SHP77 (cell line): ENCODE data around the gene MAPK4.
A peak's percentile ranks its signal among the peaks of the same experiment; 100 is the strongest.

Experiments used
- DNase-seq, 2 experiments: peaks; one replicate each; lab custom pipeline; 2025; lab: John Stamatoyannopoulos, UW

The MAPK4 gene

GRCh38 chr18:50654658-50655550, 95.0 kb downstream of the MAPK4 start:
- no peak for DNase-seq

DNA sequence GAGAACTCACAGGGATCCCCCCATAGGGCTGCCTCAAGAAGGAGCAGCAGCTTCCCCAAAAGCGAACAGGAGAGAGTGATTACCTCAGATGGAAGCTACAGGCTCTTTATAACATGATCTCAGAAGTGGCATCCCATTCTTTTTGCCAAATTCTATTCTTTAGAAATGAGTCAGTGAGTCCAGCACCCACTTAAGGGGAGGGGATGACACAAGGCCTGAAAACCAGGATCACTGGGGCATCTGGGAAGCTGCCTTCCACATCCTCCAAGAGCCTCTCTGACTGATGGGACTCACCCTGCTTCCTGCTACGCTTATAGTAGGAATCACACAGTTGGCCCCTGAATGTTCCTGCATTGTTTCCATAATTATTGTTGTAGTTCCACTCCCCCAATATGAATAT, 96.5 kb downstream of the MAPK4 start:
- no peak for DNase-seq

DNA sequence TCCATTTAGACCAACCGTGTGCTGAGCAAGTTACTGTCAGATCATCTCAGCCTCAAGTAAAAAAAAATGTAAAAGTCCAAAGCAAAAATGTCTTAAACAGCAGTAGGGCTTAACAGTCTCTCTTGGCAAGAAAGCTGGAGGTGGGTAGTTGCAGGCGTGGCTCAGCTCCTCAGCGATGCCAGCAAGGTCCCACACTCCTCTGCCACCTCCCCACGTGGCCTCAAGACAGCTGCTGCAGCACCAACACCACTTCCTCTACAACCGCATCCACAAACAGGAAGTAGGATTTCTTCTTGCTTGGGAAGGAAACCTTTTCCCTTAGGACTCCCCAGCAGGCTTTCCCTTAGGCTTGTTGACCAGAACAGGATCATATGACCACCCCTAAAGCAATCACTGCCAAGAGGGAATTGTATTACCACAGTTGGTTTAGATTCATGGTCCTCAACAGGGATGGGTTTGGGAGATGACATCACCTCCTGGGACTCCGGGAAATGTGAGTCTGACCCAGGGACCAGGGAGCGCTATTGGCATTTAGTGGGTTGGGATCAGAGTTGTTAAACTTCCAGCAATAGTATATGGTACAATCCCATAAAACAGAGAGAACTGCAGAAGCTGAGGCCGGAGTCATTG, 97.1 kb downstream of the MAPK4 start:
- DNase-seq: no peak

DNA sequence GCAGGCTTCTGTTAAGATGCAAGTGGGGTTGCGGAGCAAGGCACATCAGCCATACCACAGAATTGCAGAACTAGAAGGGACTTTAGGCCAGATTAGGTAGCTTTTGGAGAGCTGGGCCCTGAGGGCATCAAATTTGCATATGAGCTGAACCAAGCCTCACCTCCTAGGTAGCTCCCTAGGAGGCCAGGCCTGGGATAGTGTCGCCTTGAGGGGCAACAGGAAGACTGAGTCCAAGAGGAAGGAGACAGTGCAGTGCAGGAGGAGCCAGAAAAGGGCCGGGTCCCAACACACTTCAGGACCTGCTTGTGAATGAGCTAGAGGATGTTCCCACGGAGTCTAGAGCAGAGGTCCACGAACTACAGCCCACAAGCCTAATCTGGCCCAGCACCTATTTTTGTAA, 98.7 kb downstream of the MAPK4 start:
- no peak for DNase-seq

DNA sequence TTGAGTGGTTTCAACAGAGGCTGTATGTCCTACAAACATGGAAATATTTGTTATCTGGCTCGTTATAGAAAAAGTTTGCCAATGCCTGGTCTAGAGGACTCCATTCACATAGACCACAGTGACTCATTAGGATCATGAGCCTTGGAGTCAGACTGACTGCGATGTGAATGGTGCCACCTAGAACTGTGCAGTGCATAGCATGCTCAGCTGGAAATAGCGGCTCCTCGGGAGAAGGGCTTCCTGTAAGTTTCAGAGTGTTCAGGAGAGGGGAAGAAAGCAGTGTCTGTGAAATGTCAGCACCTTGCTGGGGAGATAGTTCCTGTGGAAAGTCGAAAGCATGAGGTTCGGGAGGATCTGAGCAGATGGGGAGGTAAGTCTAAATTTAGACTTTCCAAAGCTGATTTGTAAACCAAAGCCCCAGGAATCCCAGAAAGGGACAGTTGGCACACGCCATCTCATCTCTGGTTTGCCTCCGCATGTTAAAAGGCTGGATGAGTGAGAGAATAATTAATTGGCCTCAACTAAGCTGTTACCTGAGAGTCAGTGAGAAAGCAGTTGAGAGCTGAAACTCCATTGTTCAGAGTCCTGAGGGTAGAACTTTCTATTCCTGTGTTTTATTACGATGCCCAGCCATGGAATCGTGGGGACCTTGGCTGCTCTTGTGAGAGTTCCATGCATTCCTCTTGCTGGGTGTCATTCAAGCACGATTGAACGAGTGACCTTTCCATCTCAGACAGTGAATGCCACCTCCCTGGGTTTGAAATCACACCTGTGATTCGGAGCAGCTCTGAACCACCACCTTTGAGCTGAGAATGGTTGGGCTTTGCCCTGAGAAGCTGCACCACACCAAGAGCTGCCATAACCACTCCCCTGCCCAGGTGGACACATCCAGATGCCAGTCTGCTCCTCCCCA, 99.5 kb downstream of the MAPK4 start:
- no peak for DNase-seq

GRCh38 chr18:50661013-50661412, 101.1 kb downstream of the MAPK4 start:
- no peak for DNase-seq

DNA sequence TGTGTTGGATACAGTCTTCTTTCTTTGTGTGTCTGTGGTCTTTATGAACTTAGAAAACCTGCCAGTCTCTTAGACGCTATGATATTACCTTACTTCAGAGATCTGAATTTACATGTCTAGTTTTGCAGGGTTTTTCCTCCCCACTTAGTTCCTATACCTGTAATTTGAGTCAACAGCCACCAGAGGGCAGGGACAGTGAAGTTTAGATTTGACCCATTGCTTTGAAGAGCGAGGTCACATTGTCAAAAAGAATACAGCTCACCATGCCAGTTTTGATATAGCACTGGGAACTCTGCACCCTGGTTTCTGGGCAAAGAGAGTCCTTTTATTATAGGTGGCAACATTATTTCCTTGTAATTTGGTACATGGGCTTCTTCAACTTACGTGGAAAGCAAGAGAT, 102.3 kb downstream of the MAPK4 start:
- peak in 1 of 2 experiments; percentile 21 for DNase-seq

DNA sequence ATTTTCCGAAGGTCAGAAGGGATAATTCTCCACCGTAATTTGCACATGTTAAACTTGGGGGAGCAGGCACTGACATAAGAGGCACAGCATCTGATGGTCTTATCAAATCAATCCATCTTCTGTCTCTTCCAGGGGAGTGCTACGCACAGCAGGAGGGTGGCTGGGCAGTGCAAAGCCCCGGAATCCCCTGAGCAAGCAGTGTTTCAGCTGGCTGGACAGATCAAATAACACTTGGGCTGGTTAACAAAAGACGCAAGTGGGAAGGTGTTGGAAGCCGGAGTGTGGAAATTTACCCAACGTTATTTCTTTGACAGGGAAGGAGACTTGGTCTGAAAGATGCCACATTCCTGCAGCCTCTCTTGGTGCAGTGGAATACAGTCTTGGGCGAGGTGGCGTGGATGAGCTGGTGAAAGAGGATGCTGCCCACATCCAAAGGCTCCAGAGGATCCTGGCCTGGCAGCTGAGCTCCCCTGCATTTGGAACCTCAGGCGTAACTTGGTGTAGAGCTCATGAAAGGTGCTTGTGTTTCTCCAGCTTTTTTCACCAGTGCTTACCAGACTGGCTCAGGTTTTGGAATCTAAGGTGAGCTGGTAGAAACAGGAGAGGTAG, 103.0 kb downstream of the MAPK4 start:
- DNase-seq: no peak

GRCh38 chr18:50663626-50664441, 103.9 kb downstream of the MAPK4 start:
- no peak for DNase-seq

GRCh38 chr18:50665015-50665414, 105.1 kb downstream of the MAPK4 start:
- DNase-seq: no peak

- DNase-seq: no peak
These were observed 105.6 kb downstream of the MAPK4 start for GRCh38 chr18:50665519-50665918.

- DNase-seq: no peak
These were observed 106.6 kb downstream of the MAPK4 start for GRCh38 chr18:50666536-50666935.

DNA sequence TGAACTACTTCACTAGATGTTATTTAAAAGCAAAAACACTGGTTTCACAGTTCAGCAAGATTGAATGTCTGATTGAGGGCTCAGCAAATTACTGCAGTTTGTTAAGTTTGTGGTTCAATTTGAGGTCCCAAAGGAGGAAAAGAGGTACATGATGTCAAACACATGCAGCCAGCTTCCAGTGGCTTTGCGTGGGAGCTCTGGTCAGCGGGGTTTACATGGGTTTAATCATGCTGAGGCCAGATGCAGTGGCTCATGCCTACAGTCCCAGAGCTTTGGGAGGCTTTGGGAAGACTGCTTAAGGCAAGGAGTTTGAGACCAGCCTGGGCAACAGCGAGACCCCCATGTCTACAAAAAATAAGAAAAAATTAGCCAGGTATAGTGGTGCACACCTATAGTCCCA, 111.5 kb downstream of the MAPK4 start:
- no peak for DNase-seq

DNA sequence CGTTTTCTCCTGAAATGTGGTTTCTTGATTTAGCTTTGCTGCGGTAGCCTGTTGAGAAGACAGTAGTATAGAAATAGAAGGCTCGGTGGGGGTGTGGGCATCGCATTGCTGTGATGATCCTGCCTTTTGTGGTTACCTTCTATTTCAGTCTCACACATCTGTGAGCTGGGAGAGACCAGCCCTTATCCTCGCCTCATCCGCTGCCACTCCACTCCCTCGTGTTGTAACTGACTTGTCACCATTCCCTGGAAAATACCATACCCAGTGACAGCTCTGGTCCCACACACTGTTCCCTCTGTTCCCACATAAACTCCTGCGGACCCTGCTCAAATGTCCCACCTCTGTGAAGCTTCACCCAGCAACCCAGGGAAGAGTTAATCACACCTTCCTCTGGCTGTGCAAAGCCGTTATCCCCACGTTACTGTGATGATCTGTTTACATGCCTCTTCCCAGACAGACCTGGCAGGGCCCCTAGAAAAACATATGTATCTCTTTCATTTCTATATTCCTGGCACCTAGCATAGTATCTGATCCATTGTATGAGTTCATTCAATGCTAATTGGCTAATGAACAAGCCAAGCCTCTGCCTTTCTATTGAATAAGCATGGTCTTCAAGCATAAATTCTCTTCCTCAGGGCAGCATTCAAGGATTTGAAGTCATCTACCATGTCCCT, 114.6 kb downstream of the MAPK4 start:
- no peak for DNase-seq

DNA sequence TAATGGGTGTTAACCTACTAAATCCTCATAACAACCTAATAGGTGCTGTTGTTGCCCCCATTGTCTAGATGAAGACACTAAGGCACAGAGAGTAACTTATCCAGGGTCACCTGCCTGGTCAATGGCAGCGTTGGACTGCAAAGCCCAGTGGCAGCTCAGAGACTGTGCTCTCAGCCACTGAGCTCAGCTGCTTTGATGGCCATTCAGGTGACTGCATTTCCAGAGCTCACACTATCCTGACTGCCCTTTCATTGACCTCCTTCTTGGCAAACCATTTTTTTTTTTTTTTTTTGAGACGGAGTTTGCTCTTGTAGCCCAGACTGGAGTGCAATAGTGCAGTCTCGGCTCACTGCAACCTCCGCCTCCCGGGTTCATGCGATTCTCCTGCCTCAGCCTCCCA, 115.2 kb downstream of the MAPK4 start:
- DNase-seq: no peak

- no peak for DNase-seq
These were observed 118.8 kb downstream of the MAPK4 start for GRCh38 chr18:50678651-50679050.

GRCh38 chr18:50679056-50679455, 119.2 kb downstream of the MAPK4 start:
- DNase-seq: no peak

DNA sequence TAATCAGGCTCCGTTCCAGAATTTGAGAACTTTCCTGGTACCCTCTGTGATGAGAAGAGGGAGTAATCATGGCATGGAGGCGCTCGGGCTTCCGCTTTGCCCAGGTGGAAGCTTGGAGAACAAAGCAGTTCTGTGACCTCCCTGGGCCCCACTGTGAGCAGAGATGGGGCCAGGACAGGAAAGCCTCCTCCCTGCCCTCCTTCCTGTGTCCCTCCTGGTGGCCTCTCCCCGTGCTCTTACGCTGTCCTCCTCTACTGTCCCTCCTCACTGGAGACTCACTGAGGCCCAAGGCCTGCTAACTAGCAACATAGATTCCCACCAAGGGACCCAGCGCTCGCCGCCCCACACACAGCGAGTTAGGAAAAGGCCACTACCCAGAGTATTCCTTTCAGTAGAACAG, 119.8 kb downstream of the MAPK4 start:
- DNase-seq: no peak

GRCh38 chr18:50680966-50681365, 121.1 kb downstream of the MAPK4 start:
- DNase-seq: no peak

DNA sequence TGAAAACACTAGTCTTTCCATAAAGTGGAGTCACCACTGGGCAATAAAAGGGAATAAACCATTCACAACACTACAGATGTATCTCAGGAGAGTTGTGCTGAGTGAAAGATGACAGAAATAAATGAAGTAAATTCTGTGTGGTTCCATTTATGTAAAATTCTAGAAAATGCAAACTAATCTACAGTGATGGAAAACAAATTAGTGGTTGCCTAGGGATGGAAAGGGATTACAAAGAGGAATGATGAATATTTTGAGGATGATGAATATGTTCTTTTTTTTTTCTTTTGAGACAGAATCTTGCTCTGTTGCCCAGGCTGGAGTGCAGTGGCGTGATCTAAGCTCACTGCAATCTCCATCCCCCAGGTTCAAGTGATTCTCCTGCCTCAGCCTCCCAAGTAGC, 123.0 kb downstream of the MAPK4 start:
- no peak for DNase-seq

- DNase-seq: no peak
These were observed 126.5 kb downstream of the MAPK4 start for GRCh38 chr18:50686409-50686808.
